ENCODE results near the gene SKI.
A peak's percentile ranks its signal among the peaks of the same experiment; 100 is the strongest.

The SKI gene

DNA sequence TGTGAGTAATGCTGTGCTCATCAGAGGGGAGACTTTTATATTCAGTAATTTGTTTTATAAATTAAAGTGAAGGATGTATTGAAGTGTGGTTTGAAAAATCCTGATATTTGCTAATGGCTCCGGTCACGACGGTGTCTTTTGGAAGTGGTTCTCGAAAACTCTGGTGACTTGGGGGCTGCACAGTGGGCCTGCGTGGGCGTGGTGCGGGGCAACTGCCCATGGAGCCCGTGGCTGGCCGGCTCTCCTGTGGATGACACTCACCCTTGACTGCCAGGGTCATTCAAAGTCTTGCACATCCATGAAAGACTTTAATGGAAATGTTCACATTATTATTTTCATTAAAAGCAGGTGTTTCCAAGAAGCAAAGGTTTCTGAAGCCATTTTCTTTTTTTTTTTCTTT, 41.2 kb upstream of the SKI start:
- DNase-seq, result no peak
- TF ChIP-seq, protein P1, sequence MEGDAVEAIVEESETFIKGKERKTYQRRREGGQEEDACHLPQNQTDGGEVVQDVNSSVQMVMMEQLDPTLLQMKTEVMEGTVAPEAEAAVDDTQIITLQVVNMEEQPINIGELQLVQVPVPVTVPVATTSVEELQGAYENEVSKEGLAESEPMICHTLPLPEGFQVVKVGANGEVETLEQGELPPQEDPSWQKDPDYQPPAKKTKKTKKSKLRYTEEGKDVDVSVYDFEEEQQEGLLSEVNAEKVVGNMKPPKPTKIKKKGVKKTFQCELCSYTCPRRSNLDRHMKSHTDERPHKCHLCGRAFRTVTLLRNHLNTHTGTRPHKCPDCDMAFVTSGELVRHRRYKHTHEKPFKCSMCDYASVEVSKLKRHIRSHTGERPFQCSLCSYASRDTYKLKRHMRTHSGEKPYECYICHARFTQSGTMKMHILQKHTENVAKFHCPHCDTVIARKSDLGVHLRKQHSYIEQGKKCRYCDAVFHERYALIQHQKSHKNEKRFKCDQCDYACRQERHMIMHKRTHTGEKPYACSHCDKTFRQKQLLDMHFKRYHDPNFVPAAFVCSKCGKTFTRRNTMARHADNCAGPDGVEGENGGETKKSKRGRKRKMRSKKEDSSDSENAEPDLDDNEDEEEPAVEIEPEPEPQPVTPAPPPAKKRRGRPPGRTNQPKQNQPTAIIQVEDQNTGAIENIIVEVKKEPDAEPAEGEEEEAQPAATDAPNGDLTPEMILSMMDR (IDR thresholded peaks at IDR 0.05), result no peak
- no peaks in the 10 kb centered on the region for H3K27me3 Mint-ChIP-seq (ENCODE audit: low read depth, poor library complexity)
- peak overlapping the region; percentile 81 for H3K27ac Mint-ChIP-seq
- H3K4me1 Mint-ChIP-seq, result peaks cover 35% of the 10 kb centered on the region
- no peaks in the 10 kb centered on the region for H3K9me3 Mint-ChIP-seq
- H3K36me3 Mint-ChIP-seq (ENCODE audit: low read depth), result peaks cover 20% of the 10 kb centered on the region
- no peak overlapping the region for H3K4me3 Mint-ChIP-seq

DNA sequence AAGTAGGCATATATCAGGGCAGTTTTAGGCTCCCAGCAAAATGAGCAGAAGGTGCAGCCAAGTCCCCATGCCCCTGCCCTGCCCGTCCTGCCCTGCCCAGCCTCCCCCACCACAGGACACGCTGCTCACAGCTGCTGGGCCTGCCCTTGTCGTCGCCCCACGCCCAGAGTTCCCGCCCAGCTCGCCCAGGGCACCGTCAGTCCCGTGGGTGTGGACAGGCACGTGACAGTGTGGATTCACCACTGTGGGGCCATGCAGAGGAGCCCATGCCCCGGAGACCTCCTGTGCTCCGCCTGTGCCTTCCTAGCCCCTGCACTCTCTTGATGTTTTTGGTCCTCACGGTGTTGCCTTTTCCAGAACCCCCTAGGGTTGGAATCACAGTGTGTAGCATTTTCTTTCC, 40.5 kb upstream of the SKI start:
- Mint-ChIP-seq H3K4me3 (no peak overlapping the region), H3K9me3 (no peaks in the 10 kb centered on the region), H3K36me3 (ENCODE audit: low read depth) (peaks cover 18% of the 10 kb centered on the region), H3K27me3 (ENCODE audit: low read depth, poor library complexity) (no peaks in the 10 kb centered on the region), H3K4me1 (peaks cover 34% of the 10 kb centered on the region), H3K27ac (no peak overlapping the region)
- no peak for DNase-seq
- TF ChIP-seq, protein P1 (IDR thresholded peaks at IDR 0.05), result no peak

DNA sequence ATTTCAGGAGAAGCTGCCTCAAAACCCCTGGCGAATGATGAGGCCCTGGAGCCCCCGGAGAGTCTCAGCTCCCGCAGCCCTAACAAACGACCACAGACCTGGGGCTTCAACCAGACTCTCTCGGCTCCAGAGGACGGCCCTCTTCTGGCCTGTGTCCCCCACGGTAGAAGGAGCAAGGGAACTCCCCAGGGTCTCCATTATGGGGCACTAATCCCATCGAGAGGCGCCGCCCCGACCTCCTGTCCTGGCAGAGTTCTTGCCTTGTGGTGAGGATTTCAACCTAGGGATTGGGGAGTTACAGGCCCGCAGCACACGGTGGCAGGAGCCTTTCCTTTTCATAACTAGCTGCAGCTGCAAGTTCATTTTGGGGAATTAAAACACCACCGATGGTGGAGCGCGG, 39.8 kb upstream of the SKI start:
- H3K4me1 Mint-ChIP-seq, result peaks cover 34% of the 10 kb centered on the region
- no peak for DNase-seq
- H3K27ac Mint-ChIP-seq, result no peak overlapping the region
- peaks cover 10% of the 10 kb centered on the region for H3K36me3 Mint-ChIP-seq (ENCODE audit: low read depth)
- H3K4me3 Mint-ChIP-seq, result no peak overlapping the region
- TF ChIP-seq, protein P1 (IDR thresholded peaks at IDR 0.05), result no peak
- H3K27me3 Mint-ChIP-seq (ENCODE audit: low read depth, poor library complexity), result no peaks in the 10 kb centered on the region
- H3K9me3 Mint-ChIP-seq, result no peaks in the 10 kb centered on the region

DNA sequence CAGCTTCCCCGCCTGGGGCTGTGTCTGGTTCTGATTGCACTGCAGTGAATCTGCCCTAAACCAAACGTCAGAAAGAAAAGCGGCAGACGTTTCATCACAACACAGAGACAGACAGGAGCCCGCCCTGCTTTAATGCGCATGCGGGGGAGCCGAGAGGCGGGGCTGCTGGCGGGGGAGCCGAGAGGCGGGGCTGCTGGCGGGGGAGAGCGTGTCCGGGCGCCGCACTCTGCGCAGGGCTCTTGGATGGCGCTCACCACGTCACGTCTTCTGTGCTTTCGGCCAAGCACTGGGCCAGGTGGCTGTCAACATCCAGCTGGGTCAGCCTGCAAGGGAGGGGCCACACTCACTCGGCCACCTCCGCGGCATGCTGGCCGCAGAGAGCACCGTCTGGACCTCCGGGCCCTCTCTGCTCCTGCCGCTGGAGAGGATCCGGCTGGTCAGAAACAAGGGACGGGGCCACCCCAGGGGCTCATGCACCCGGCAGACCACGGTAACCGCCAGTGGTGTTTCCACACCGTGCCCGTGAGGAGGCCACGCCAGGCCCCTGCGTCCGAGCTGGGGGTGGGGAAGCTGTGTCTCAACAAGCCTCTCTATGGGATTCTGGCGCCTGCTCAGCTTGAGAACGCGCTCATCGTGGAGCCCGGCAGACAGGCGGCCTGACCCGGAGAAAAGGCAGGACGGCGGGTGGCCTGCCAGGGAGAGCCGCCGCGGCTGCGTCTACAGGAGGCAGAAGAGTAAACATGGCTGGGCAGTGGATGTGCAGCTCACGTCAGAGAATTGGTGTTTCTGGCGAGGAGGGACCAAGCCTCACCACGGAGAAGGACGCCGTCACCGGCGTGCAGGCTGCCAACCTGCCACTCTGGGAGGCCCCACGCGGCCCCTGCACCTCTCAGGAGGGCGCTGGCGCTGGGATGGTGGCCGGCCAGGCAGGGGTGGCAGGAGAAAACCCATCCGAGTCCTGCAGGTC, 38.4 kb upstream of the SKI start:
- Mint-ChIP-seq H3K4me3 (peak overlapping the region; percentile 69), H3K36me3 (ENCODE audit: low read depth) (peaks cover 4% of the 10 kb centered on the region), H3K27me3 (ENCODE audit: low read depth, poor library complexity) (no peaks in the 10 kb centered on the region), H3K9me3 (no peaks in the 10 kb centered on the region), H3K4me1 (peaks cover 33% of the 10 kb centered on the region), H3K27ac (peak overlapping the region; percentile 92)
- DNase-seq, result peak; percentile 95
- TF ChIP-seq, protein P1 (IDR thresholded peaks at IDR 0.05), result no peak

DNA sequence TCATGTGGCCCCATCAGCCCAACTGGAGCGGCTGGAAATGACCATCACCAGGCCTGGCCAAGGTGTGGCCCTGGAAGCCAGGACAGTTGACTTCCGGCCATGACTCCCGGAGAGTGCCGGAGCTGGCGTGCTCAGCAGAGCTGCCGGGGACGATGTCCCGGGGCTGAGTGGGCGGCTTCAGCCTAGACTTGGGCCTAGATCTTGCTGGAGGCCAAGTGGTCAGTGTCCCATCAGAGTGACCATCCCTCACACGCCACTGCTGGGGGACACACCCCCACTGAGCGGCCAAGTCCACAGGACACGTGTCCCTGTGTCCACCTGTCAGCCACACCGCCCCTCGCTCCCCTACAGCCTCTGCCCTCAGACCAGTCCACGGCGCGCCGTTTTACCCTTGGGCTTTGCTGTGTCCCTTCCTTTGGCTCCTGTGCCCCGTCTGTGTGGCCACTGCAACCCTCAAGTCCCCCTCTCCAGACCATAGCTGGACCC, 37.6 kb upstream of the SKI start:
- Mint-ChIP-seq H3K9me3 (no peaks in the 10 kb centered on the region), H3K4me1 (peaks cover 33% of the 10 kb centered on the region), H3K27ac (no peak overlapping the region), H3K27me3 (ENCODE audit: low read depth, poor library complexity) (no peaks in the 10 kb centered on the region), H3K36me3 (ENCODE audit: low read depth) (peaks cover 1% of the 10 kb centered on the region), H3K4me3 (peak overlapping the region; percentile 38)
- TF ChIP-seq, protein P1 (IDR thresholded peaks at IDR 0.05), result no peak
- no peak for DNase-seq

Data from nephron progenitor cell (in vitro differentiated cells).